Peyer's patch (tissue), 4 donors: Measurements from ENCODE around the gene TCF20. TPM values are rescaled to one million over a fixed set of nuclear protein-coding genes. Genes with fewer than 3 reads are reported as not detected.

ENCODE experiments used
- DNase-seq, 3 donors: peaks; one replicate each; pipeline ENCODE4 v3.0.0-alpha.2; 2017 to 2019
- H3K27ac ChIP-seq, 4 donors: fragments of 200-600 bp; sonication (generic); one replicate each; pipeline ENCODE4 v1.5.1; 2016 to 2019
- H3K27me3 ChIP-seq, 2 donors: fragments of 200-600 bp; sonication (generic); one replicate each; pipeline ENCODE4 v1.5.1; 2019
- H3K36me3 ChIP-seq, 3 donors: fragments of 200-600 bp; sonication (generic); one replicate each; pipeline ENCODE4 v1.5.1; 2016 to 2019
- H3K4me1 ChIP-seq, 4 donors: fragments of 200-600 bp; sonication (generic); one replicate each; pipeline ENCODE4 v1.5.1; 2016 to 2019
- H3K4me3 ChIP-seq, 4 donors: fragments of 200-600 bp; sonication (generic); 1 replicate in 3 of 4; 2 replicates in 1 of 4; pipeline ENCODE4 v1.5.1; 2016 to 2019; ENCODE audit warnings: mild to moderate bottlenecking in 1 of 4
- H3K9me3 ChIP-seq, 4 donors: fragments of 200-600 bp; sonication (generic); one replicate each; pipeline ENCODE4 v1.5.1; 2016 to 2019; ENCODE audit warnings: mild to moderate bottlenecking in 1 of 4
- POLR2A ChIP-seq, 2 donors: fragments of 450-650 bp; IDR thresholded peaks; one replicate each; pipeline ENCODE4 v1.5.1; 2017; ENCODE audit warnings: antibody characterized with exemption in 2 of 2, mild to moderate bottlenecking in 2 of 2, moderate library complexity in 2 of 2
- total RNA-seq, 4 donors: library from RNA; depleted of rRNA; stranded (reverse); fragments of >200 nt; gene quantifications; one replicate each; pipeline ENCODE4 v1.1.0, GENCODE V29; 2016
- TF ChIP-seq, protein P1 (sequence below), 6 experiments: fragments of 450-650 bp in 4 of 6; fragments of 200-600 bp in 2 of 6; sonication (generic) in 1 of 6; IDR thresholded peaks; one replicate each; pipeline ENCODE4 v1.5.1; 2017 to 2019; ENCODE audit warnings: antibody characterized with exemption in 6 of 6, mild to moderate bottlenecking in 3 of 6, moderate library complexity in 1 of 6

Gene TCF20
- total RNA-seq, 4 donors from 2014 or later, result 43.8 to 75.1 (median 59.5) TPM

DNA sequence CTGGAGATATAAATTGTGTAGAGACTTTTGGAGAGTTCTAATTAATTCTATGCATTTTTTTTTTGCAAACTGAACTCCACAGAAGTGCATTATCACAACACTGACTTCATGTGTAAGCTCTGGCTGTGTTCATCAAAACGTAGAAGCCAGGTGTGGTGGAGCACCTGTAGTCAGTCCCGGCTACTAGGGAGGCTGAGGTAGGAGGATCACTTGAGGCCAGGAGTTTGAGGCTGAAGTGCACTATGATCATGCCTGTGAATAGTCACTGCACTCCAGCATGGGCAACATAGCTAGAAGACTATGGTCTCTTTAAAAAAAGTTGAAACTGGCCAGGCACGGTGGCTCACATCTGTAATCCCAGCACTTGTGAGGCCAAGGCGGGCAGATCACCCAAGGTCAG, 20.6 kb downstream of the TCF20 start:
- DNase-seq, result no peak
- Histone ChIP-seq H3K4me1 (no peaks in the 10 kb centered on the region), H3K9me3 (no peaks in the 10 kb centered on the region), H3K27ac (no peak overlapping the region), H3K4me3 (no peak overlapping the region), H3K36me3 (no peaks in the 10 kb centered on the region), H3K27me3 (no peaks in the 10 kb centered on the region)
- no peak for TF ChIP-seq POLR2A (IDR thresholded peaks at IDR 0.05)
- TF ChIP-seq, protein P1, sequence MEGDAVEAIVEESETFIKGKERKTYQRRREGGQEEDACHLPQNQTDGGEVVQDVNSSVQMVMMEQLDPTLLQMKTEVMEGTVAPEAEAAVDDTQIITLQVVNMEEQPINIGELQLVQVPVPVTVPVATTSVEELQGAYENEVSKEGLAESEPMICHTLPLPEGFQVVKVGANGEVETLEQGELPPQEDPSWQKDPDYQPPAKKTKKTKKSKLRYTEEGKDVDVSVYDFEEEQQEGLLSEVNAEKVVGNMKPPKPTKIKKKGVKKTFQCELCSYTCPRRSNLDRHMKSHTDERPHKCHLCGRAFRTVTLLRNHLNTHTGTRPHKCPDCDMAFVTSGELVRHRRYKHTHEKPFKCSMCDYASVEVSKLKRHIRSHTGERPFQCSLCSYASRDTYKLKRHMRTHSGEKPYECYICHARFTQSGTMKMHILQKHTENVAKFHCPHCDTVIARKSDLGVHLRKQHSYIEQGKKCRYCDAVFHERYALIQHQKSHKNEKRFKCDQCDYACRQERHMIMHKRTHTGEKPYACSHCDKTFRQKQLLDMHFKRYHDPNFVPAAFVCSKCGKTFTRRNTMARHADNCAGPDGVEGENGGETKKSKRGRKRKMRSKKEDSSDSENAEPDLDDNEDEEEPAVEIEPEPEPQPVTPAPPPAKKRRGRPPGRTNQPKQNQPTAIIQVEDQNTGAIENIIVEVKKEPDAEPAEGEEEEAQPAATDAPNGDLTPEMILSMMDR (IDR thresholded peaks at IDR 0.05), result no peak

DNA sequence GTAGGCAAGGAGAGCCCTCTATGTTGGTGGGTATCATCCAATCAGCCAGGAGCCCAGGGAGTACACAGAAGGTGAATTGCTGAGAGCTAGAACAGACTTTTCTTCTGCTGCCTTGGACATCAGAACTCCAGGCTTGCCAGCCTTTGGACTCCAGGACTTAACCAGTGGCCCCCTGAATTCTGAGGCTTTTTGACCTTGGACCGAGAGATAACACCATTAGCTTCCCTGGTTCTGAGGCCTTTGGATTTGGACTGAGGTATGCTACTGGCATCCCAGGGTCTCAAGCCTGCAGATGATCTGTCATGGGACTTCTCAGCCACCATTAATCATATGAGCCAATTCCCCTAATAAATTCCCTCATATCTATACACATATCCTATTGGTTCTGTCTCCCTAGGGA, 21.5 kb downstream of the TCF20 start:
- Histone ChIP-seq H3K4me1 (no peaks in the 10 kb centered on the region), H3K4me3 (no peak overlapping the region), H3K27ac (no peak overlapping the region), H3K36me3 (no peaks in the 10 kb centered on the region), H3K9me3 (no peaks in the 10 kb centered on the region), H3K27me3 (no peaks in the 10 kb centered on the region)
- DNase-seq, result no peak
- TF ChIP-seq POLR2A (IDR thresholded peaks at IDR 0.05), result no peak
- TF ChIP-seq, protein P1 (IDR thresholded peaks at IDR 0.05), result no peak

DNA sequence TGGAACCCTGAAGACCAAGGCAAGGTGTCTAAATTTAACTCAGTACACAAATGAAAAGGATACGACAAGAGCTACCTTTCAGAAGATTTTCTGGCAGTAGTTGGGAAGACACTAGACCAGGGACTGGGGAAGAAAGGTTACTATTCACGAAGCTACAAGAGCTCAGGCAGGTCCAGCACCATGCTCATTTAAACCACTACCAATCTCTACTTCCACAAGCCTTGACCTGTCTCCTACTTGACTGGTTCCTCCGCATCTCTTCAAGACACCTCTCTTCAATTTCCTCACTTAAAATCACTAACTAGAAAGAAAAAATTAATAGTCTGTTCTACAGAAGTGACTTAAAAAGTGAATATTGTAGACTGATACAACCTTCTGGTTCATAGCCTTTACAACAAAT, 22.9 kb downstream of the TCF20 start:
- no peaks in the 10 kb centered on the region for H3K9me3 ChIP-seq
- H3K4me3 ChIP-seq, result no peak overlapping the region
- no peaks in the 10 kb centered on the region for H3K4me1 ChIP-seq
- TF ChIP-seq, protein P1 (IDR thresholded peaks at IDR 0.05), result no peak
- TF ChIP-seq POLR2A (IDR thresholded peaks at IDR 0.05), result no peak
- H3K36me3 ChIP-seq, result no peaks in the 10 kb centered on the region
- DNase-seq, result no peak
- no peak overlapping the region for H3K27ac ChIP-seq
- no peaks in the 10 kb centered on the region for H3K27me3 ChIP-seq

DNA sequence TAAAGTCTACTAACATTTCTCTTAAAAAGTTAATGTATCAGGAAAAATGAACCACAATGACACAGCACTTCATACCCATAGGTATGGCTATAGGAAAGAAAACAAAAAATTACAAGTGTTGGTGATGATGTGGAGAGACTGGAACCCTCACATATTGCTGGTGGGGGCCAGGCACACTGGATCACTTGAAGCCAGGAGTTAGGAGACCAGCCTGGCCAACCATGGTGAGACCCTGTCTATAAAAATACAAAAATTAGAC, 26.7 kb downstream of the TCF20 start:
- no peak overlapping the region for H3K4me3 ChIP-seq
- no peaks in the 10 kb centered on the region for H3K36me3 ChIP-seq
- no peak overlapping the region for H3K27ac ChIP-seq
- no peaks in the 10 kb centered on the region for H3K9me3 ChIP-seq
- H3K27me3 ChIP-seq, result no peaks in the 10 kb centered on the region
- no peak for TF ChIP-seq POLR2A (IDR thresholded peaks at IDR 0.05)
- TF ChIP-seq, protein P1 (IDR thresholded peaks at IDR 0.05), result no peak
- H3K4me1 ChIP-seq, result no peaks in the 10 kb centered on the region
- DNase-seq, result no peak

DNA sequence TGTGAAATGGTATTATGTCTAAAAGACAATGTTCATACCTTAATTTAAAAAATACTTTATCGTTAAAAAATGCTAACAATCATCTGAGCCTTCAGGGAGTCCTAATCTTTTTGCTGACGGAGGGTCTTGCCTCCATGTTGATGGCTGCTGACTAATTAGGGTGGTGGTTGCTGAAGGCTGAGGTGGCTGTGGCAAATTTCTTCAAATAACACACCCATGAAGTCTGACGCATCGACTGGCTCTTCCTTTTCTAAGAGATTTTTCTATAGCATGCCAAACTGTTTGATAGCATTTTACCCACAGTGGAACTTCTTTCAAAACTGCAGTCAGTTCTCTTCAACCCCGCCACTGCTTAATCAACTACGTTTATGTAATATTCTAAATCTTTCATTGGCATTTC, 33.6 kb downstream of the TCF20 start:
- Histone ChIP-seq H3K27ac (no peak overlapping the region), H3K4me1 (peaks cover 0 to 6% (median 0%) of the 10 kb centered on the region in 4 donors), H3K9me3 (no peaks in the 10 kb centered on the region), H3K36me3 (no peaks in the 10 kb centered on the region), H3K27me3 (no peaks in the 10 kb centered on the region), H3K4me3 (no peak overlapping the region)
- no peak for DNase-seq
- TF ChIP-seq, protein P1 (IDR thresholded peaks at IDR 0.05), result no peak
- no peak for TF ChIP-seq POLR2A (IDR thresholded peaks at IDR 0.05)

DNA sequence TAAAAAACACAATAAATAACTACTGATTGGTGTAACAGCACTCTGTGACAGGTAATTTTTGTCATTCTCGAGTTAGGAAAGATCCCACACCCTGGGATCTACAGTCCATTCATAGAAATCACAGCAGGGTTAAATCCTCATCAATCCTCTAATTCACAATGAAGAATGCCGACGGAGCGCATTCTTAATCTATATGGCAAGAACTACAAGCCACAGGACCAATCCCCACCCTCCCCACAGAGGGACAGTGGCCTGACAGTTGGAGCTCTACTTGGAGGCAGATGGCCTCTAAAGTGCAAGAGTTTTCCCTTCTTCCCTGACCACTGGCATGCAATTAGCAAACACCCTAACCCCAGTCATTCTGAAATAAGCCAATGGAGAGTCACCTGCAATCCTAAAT, 34.2 kb downstream of the TCF20 start:
- DNase-seq, result no peak
- TF ChIP-seq POLR2A (IDR thresholded peaks at IDR 0.05), result no peak
- TF ChIP-seq, protein P1 (IDR thresholded peaks at IDR 0.05), result no peak
- H3K4me1 ChIP-seq, result peaks cover 0 to 6% (median 0%) of the 10 kb centered on the region in 4 donors
- no peaks in the 10 kb centered on the region for H3K36me3 ChIP-seq
- no peak overlapping the region for H3K27ac ChIP-seq
- no peaks in the 10 kb centered on the region for H3K27me3 ChIP-seq
- H3K9me3 ChIP-seq, result no peaks in the 10 kb centered on the region
- H3K4me3 ChIP-seq, result no peak overlapping the region
